ENCODE data around the gene GRK3. TPM values are rescaled to one million over a fixed set of nuclear protein-coding genes. Genes with fewer than 3 reads are reported as not detected.
"Not testable (repeated sequence)": the region's sequence is repeated elsewhere in the genome, so short reads cannot be mapped to it uniquely, and the experiment has no call there.

The GRK3 gene
- total RNA-seq, 4 donors from 2014 or later: 8.2 to 12.9 (median 10.2) TPM

DNA sequence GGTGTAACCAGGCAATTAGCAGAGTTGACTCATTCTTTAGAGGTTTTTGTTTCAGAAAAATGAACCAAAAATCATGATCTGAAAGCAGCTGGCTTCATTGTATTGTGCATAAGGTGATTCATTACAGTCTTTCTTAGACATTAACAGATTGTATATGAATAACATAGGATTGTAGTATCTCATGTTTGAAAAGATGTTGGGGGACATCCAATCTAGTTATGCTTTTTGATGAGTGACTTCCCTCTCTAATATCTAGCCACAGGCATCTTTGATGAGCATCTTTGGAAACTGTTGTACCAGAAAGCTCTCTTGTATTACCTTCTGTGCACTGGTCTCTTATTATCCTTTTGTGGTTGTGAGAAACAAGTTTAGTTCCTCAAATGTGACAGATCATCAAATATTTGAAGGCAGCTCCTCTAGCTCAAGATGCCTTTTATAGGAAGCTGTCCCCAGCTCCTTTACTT lies 8.3 kb downstream of the GRK3 start:
- Histone ChIP-seq H3K4me3 (no peak overlapping the region), H3K4me1 (no peaks in the 10 kb centered on the region), H3K27ac (no peak overlapping the region), H3K36me3 (no peaks in the 10 kb centered on the region), H3K27me3 (no peaks in the 10 kb centered on the region), H3K9me3 (no peaks in the 10 kb centered on the region)
- no peak for DNase-seq (ENCODE audit: low spot score in 2 of 2)
- TF ChIP-seq CTCF (IDR thresholded peaks at IDR 0.05): no peak
- TF ChIP-seq EP300 (IDR thresholded peaks at IDR 0.05): no peak
- no peak for TF ChIP-seq POLR2A (IDR thresholded peaks at IDR 0.05)

DNA sequence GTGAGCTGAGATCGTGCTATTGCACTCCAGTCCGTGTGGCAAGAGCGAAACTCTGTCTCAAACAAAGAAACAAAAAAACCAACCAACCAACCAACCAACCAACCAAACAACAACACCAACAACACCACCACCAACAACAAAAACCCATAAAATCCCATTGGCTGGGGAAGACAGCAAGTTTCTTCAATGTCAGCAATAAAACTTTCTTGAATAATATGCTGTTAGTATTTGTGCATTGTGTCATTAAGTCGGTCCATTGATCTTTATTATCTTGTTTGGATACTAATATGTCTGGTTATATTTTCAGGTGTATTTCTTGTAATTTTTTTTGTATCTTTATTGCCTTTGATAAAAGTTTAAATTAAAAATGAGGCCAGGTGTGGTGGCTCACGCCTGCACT lies 9.4 kb downstream of the GRK3 start:
- no peaks in the 10 kb centered on the region for H3K4me1 ChIP-seq
- H3K27ac ChIP-seq: no peak overlapping the region
- H3K36me3 ChIP-seq: no peaks in the 10 kb centered on the region
- H3K27me3 ChIP-seq: no peaks in the 10 kb centered on the region
- no peak for DNase-seq (ENCODE audit: low spot score in 2 of 2)
- no peak for TF ChIP-seq EP300 (IDR thresholded peaks at IDR 0.05)
- TF ChIP-seq POLR2A (IDR thresholded peaks at IDR 0.05): no peak
- no peak for TF ChIP-seq CTCF (IDR thresholded peaks at IDR 0.05)
- WGBS, 2 donors: 98% methylated on average over 5 of the region's 5 CpGs
- H3K4me3 ChIP-seq: no peak overlapping the region
- H3K9me3 ChIP-seq: no peaks in the 10 kb centered on the region

GRCh38 chr22:25574736-25575135 lies 10.3 kb downstream of the GRK3 start:
- Histone ChIP-seq H3K36me3 (no peaks in the 10 kb centered on the region), H3K4me1 (no peaks in the 10 kb centered on the region), H3K27me3 (no peaks in the 10 kb centered on the region), H3K9me3 (no peaks in the 10 kb centered on the region), H3K4me3 (no peak overlapping the region), H3K27ac (no peak overlapping the region)
- 85 to 86% methylated on average over 4 of the region's 4 CpGs for WGBS, 2 donors
- DNase-seq (ENCODE audit: low spot score in 2 of 2): no peak
- TF ChIP-seq CTCF (IDR thresholded peaks at IDR 0.05) (no peak), EP300 (IDR thresholded peaks at IDR 0.05) (no peak), POLR2A (IDR thresholded peaks at IDR 0.05) (no peak)

DNA sequence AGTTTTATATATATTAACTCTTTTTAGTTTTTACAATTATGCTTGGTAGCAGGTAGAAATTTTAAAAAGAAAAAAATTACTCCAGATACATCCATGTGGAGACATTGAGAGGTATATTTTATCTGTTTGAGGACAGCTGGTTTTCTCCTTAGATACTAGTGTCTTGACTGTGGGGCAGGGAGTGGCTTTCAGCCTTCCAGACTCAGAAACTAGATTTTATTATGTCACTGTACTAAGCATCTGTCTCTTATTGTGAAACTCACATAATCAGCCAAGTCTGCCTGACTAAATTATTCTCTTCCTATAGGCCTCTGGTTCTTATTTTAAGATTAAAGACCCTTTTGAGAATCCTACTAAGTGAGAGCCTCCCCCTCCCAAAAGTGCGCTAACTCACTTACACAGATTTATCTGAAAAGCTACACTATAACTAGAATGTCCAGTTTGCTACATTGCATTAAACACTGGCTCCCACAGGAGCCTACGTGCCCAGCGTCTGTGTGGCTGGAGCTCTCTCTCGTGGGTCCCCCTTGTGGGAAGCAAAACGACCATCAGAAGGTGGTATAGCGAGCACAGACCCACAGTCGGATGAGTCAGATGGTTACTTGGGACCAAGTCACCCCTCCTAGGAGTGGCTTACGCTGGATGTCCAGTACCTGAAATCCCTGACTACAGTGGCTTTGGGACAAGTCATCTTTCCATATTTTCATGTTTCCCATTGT lies 11.4 kb downstream of the GRK3 start:
- DNase-seq (ENCODE audit: low spot score in 2 of 2); H3K36me3 ChIP-seq; H3K27me3 ChIP-seq; H3K27ac ChIP-seq; H3K4me1 ChIP-seq; H3K4me3 ChIP-seq; H3K9me3 ChIP-seq: not testable (repeated sequence)
- 76 to 80% methylated on average over 8 of the region's 8 CpGs for WGBS, 2 donors

DNA sequence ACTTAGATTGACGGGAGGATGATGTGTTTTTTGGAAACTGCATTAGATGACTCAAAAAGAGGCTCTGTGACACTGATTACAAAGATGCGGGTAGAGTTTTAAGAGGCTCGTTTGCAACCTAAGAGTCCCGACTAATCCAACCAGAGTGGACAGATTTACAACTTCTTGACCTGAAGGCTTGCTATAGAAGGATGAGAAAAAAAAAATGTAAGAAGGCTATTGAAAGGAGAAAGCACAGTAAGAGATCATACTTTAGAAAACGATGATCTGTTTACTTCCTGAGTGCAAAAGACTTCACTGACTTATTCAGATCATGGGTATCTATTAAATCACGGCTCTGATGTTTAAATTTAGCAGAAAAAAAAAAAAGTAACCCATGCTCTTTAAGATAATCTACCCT lies 17.0 kb downstream of the GRK3 start:
- WGBS, 2 donors: 47 to 52% methylated on average over 6 of the region's 6 CpGs
- H3K27ac ChIP-seq; H3K4me1 ChIP-seq; H3K27me3 ChIP-seq; H3K9me3 ChIP-seq; H3K4me3 ChIP-seq; H3K36me3 ChIP-seq; DNase-seq (ENCODE audit: low spot score in 2 of 2): not testable (repeated sequence)

- 67% methylated on average over 5 of the region's 5 CpGs for WGBS, 2 donors
- Histone ChIP-seq H3K27me3 (no peaks in the 10 kb centered on the region), H3K4me1 (no peaks in the 10 kb centered on the region), H3K4me3 (no peak overlapping the region), H3K36me3 (no peaks in the 10 kb centered on the region), H3K27ac (no peak overlapping the region), H3K9me3 (no peaks in the 10 kb centered on the region)
- no peak for TF ChIP-seq EP300 (IDR thresholded peaks at IDR 0.05)
- TF ChIP-seq POLR2A (IDR thresholded peaks at IDR 0.05): no peak
- no peak for TF ChIP-seq CTCF (IDR thresholded peaks at IDR 0.05)
- DNase-seq (ENCODE audit: low spot score in 2 of 2): no peak
Measured at GRCh38 chr22:25582946-25583345, 18.5 kb downstream of the GRK3 start.

DNA sequence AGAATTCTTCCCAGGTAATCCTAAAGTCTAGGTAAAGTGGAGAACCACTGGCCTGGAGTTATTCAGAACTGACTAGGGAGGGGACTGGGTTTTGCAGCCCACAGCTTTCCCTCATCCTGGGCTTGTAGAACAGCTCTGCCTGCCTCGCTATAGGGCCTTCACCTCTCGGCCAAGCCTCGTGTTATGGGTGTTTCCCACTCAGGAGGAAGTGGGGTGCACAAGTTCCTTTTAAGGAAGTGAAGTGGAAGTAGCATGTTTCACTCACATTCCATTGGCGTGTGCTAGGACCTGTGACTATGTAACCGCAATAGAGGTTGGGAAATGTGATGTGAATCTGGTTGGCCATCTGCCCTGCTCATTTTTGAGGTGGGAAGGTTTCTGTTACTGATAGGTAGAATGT lies 20.5 kb downstream of the GRK3 start:
- 69 to 79% methylated on average over 5 of the region's 5 CpGs for WGBS, 2 donors
- H3K9me3 ChIP-seq; H3K4me3 ChIP-seq; H3K27me3 ChIP-seq; DNase-seq (ENCODE audit: low spot score in 2 of 2); H3K36me3 ChIP-seq; H3K27ac ChIP-seq; H3K4me1 ChIP-seq: not testable (repeated sequence)

DNA sequence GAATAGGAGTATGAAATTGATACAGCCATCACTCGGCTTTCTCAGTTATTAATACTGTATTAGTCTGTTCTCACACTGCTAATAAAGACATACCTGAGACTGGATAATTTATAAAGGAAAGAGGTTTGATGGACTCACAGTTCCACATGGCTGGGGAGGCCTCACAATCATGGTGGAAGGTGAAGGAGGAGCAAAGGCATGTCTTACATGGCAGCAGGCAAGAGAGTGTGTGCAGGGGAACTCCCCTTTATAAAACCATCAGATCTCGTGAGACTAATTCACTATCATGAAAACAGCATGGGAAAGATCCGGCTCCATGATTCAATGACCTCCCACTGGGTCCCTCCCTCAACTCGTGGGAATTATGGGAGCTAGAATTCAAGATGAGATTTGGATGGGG lies 25.2 kb downstream of the GRK3 start:
- H3K9me3 ChIP-seq; H3K4me3 ChIP-seq; H3K27ac ChIP-seq; H3K36me3 ChIP-seq; DNase-seq (ENCODE audit: low spot score in 2 of 2); H3K27me3 ChIP-seq; H3K4me1 ChIP-seq: not testable (repeated sequence)
- WGBS, 2 donors: 90 to 92% methylated on average over 4 of the region's 4 CpGs

DNA sequence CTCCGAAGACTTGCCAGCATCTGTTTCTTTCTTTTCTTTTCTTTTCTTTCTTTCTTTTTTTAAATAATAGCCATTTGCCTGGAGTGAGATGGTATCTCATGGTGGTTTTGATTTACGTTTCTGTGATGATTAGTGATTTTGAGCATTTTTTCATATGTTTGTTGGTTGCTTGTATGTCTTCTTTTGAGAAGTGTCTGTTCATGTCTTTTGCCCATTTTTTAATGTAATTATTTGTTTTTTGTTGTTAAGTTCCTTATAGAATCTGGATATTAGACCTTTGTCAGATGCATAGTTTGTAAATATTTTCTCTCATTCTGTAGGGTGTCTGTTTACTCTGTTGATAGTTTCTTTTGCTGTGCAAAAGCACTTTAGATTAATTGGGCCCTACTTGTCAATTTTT lies 28.8 kb downstream of the GRK3 start:
- H3K4me3 ChIP-seq; H3K27me3 ChIP-seq; H3K27ac ChIP-seq; H3K36me3 ChIP-seq; H3K4me1 ChIP-seq; DNase-seq (ENCODE audit: low spot score in 2 of 2); H3K9me3 ChIP-seq: not testable (repeated sequence)
- WGBS, 2 donors: 48 to 66% methylated on average over 2 of the region's 2 CpGs
